NCI-H2107 treated with DMSO at 0.1 percent for 48 hours (cell line): ENCODE data around the gene KIAA0753.
"Not testable (repeated sequence)": the region's sequence is repeated elsewhere in the genome, so short reads cannot be mapped to it uniquely, and the experiment has no call there.

Experiments
- DNase-seq: peaks from one replicate; lab custom pipeline; 2025; ENCODE audit not compliant: unreplicated experiment; lab: John Stamatoyannopoulos, UW

The KIAA0753 gene

GRCh38 chr17:6599364-6599763, 41.1 kb downstream of the KIAA0753 start:
- no peak for DNase-seq

GRCh38 chr17:6597727-6598126, 42.8 kb downstream of the KIAA0753 start:
- no peak for DNase-seq

DNA sequence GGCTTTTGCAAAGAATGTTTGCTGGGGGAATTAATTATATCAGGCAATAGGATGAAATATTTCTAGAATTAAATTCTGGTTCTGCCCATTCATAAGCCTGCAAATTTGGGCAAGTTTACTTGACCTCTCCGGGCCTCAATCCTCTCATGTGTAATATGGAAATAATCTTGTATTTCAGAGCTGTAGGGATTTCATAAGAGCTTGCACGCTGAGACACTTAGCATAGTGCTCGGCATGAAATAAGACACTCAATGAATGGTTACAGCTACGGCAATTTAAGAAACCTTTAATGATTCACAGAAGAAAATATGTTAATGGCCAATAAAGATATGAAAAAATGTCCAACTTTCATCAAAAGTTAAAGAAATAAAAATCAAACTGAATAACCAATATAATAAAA, 43.6 kb downstream of the KIAA0753 start:
- no peak for DNase-seq

- DNase-seq = no peak
Observed at GRCh38 chr17:6596511-6596910, 44.0 kb downstream of the KIAA0753 start.

DNA sequence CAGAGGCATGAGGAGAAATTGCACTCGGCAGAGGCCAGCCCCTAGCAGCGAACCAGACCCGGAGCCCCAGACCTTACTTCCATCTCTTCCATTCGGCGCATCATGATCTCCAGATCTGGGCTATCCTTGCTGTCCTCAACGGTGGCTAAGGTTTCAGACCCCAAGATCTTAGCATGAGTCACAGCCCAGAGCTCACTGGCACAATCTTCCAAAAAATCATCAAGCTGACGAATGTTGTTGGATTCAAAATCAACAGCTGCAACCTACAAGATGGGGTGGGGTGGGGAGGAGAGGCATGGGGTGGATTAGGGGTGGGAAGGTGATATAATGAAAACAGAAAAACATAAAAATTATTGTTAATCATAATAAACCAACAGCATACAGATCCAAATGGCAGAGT, 44.4 kb downstream of the KIAA0753 start:
- DNase-seq = no peak

DNA sequence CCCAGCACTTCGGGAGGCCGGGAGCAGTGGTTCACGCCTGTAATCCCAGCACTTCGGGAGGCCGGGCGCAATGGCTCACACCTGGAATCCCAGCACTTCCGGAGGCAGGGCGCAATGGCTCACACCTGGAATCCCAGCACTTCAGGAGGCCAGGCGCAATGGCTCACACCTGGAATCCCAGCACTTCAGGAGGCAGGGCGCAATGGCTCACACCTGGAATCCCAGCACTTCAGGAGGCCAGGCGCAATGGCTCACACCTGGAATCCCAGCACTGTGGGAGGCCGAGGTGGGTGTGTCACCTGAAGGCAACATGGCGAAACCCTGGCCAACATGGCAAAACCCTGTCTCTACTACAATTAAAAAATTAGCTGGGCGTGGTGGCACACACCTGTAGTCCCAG, 47.1 kb downstream of the KIAA0753 start:
- DNase-seq = not testable (repeated sequence)

- no peak for DNase-seq
Observed at GRCh38 chr17:6592173-6592572, 48.3 kb downstream of the KIAA0753 start.

GRCh38 chr17:6591599-6592158, 48.8 kb downstream of the KIAA0753 start:
- DNase-seq = no peak

DNA sequence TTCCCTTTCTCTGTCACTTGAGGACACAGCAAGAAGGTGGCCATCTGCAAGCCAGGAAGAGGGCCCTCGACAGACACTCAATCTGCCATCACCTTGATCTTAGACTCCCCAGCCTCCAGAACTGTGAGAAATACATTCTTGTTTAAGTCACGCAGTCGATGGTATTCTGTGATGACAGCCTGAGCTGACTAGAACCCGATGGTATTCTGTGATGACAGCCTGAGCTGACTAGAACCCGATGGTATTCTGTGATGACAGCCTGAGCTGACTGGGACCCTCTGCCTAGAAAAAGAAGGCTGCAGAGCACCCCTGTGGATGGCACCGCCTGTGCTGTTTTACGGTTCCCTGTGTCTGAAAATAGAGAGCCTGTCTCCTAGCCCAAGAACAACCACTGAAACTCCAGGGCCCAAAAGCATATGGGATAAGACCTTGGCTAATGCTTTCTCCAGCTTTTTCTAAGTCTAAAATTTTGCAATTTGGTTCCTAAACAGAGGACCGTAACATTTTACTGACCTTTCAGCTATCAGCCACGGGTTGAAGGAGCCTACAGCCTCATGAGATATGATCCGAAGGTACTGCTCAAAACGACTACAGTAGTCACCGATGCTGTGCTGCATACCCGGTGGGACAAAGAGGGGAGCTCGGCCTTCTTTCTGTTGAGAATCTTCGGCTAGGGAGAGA, 51.1 kb downstream of the KIAA0753 start:
- no peak for DNase-seq

DNA sequence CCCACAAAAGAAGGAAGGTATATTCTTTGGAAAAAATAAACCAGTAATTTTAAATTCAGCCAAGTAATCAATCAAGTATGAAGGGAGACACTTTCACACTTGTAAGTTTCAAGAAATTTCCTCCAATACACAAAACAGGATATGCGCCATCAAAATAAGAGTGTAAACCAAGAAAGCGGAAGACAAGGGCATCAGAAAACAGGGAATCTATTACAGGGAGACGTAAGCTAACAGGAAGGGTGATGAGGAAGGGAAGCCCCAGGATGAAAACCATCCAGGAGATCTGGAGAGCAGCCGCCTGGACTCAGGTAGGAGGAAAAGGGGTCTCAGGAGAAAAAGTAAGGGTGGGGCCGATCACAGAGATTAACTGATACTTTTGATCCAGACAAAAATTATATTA, 52.3 kb downstream of the KIAA0753 start:
- no peak for DNase-seq

DNA sequence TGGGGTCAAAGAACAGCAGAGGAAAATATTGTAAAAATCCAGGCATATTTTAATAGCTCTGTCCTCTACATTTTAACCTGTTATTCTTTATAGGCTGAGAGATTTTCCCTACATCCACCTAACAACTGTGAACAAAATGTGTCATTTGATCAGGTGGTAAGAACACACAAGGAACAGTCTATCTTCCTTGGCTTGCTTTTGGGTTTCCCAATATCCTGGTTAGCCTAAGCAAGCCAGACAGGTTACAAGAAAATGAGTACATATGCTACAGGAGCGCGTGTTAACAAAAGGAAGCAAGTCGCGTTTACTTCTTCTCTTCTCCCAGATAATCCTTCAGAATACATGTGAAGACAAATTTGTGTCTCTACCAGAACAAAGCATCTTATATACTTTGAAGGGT, 53.2 kb downstream of the KIAA0753 start:
- no peak for DNase-seq

- DNase-seq = no peak
Observed at GRCh38 chr17:6583411-6583810, 57.1 kb downstream of the KIAA0753 start.

DNA sequence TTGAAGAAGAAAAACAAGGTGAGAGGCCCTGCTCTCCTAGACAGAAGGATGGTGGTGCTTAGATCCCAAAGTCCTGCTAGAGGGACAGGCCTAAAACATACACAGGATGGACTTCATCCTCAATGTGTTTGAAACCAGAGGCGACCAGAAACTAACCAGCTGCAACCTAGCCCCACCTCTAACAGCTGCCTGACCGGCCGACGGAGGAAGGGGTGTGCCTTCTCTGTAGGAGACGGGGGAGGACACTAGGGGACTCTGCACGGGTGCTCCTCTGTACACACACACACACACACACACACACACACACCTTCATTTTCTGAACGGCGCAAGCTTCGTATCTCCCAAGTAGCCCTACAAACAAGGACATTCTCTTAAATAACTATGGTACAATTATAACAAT, 59.9 kb downstream of the KIAA0753 start:
- DNase-seq = no peak

DNA sequence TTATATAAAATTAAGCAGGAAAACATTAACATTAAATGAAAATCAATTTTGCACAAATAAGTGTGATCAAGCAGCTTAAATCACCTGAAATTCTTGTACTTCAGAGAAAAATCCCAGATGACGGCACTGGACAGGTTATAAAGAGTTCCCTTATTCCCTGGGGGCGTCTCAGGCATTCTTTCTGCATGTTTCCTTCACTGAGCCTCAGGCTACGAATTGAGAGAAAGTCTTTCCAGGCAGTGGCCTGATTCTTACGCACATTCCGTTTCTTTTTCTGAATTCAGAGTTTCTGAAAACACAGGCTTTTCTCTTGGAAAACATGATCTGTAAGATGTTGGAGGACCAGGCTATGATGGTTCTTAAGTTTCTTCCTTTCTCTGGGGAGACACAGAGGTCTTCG, 62.0 kb downstream of the KIAA0753 start:
- DNase-seq = no peak

GRCh38 chr17:6577686-6578263, 62.7 kb downstream of the KIAA0753 start:
- no peak for DNase-seq

- DNase-seq = no peak
Observed at GRCh38 chr17:6576038-6576785, 64.3 kb downstream of the KIAA0753 start.

DNA sequence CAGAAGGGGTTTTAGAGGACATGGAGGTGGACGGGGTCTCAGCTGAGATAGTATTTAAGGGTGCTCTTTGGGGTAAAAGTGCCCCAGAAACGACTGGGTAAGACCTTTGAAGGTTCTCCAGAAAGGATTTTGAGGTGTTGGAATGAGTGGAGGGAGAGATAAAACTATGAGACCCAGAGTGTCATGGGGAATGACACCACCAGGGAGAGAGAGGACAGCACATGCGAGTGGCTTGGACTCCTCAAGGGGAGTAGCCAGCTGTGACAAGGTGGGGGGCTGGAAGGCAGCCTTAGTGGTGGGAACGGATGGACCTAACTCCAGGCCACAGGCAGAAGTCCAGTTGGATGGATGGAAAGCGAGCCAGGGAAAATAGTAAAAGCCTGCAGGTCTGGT, 64.9 kb downstream of the KIAA0753 start:
- no peak for DNase-seq

DNA sequence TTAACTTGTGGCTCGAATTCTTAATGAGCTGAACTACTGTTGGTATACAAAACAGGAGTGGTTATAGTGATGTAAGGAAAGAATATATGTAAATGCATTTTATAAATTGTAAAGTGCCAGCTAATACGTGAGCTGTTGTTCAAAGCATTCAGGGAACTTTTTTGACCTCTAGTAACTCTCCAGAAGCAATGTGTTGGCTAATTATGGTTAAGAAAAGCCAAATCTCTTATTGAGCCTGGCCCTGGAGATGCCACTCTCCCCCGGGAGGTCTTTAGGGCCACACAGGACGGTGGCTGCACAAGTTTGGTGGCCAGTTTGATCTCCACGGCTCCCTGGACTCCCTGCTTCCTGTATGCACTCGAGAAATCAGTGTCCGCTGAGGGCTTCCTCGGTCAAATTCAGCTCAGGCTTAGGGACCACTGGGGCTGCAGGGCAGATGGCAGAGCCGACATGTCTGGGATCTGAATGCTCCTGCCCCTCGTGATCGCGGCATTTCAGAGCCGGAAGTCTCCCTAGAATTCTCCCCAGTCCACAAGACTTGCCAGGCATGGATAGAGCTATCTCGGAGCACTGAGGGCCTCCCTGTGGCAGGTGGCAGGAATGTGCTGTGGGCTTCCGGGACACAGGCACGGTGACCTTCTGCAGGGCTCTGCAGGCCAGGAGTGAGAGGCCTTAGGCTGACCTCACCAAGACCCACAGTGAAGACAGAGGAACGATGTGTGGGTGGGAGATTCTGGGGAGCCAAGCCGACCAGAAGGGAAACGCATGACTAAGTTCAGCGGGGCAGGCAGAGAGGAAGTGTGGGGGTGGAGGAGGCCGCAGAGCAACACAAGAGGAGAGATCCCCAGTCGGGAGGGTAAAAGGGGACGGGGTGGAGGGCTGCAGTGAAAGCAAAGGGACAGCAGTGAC, 65.6 kb downstream of the KIAA0753 start:
- DNase-seq = no peak

- no peak for DNase-seq
Observed at GRCh38 chr17:6573982-6574686, 66.4 kb downstream of the KIAA0753 start.

GRCh38 chr17:6573495-6573894, 67.0 kb downstream of the KIAA0753 start:
- not testable (repeated sequence) for DNase-seq
